CD14-positive monocyte (primary cell): ENCODE results near the gene RYR3. TPM values are rescaled to one million over a fixed set of nuclear protein-coding genes. Genes with fewer than 3 reads are reported as not detected.
A peak's percentile ranks its signal among the peaks of the same experiment; 100 is the strongest.

Source experiments
- DNase-seq, 3 donors: peaks; one replicate each; pipeline ENCODE4 v3.0.0-alpha.2; 2011 to 2022
- H2AFZ ChIP-seq: 2 replicates; pipeline ENCODE4 v1.6.0; 2012; ENCODE audit warnings: mild to moderate bottlenecking, low read depth, low read length, inconsistent platforms; ENCODE audit not compliant: insufficient read depth, poor library complexity, severe bottlenecking
- H3K27ac ChIP-seq, 2 donors: 1 replicate in 1 of 2; 2 replicates in 1 of 2; pipeline ENCODE4 v1.5.1; 2012 to 2013; ENCODE audit warnings: low read length in 2 of 2, control low read depth in 1 of 2, inconsistent platforms in 1 of 2, low read depth in 1 of 2, mild to moderate bottlenecking in 1 of 2
- H3K27me3 ChIP-seq, 2 donors: one replicate each; pipeline versions ENCODE4 v1.6.0 to v1.6.1; 2011 to 2013; ENCODE audit warnings: low read length in 2 of 2; ENCODE audit not compliant: control insufficient read depth in 2 of 2, insufficient read depth in 2 of 2
- H3K36me3 ChIP-seq, 2 donors: replicated peaks in 1 of 2; 1 replicate in 1 of 2; 2 replicates in 1 of 2; pipeline versions ENCODE4 v1.5.1 to v1.6.1; 2012 to 2013; ENCODE audit warnings: low read length in 2 of 2, control low read depth in 1 of 2, inconsistent platforms in 1 of 2, mild to moderate bottlenecking in 1 of 2; ENCODE audit not compliant: insufficient read depth in 2 of 2, control insufficient read depth in 1 of 2
- H3K4me1 ChIP-seq, 2 donors: 1 replicate in 1 of 2; 2 replicates in 1 of 2; pipeline versions ENCODE4 v1.5.1 to v1.6.1; 2012 to 2013; ENCODE audit warnings: low read length in 2 of 2, control low read depth in 1 of 2, inconsistent platforms in 1 of 2, mild to moderate bottlenecking in 1 of 2, moderate library complexity in 1 of 2; ENCODE audit not compliant: insufficient read depth in 2 of 2, control insufficient read depth in 1 of 2
- H3K4me2 ChIP-seq: replicated peaks from 2 replicates; pipeline ENCODE3; 2012; ENCODE audit warnings: low read length, moderate library complexity, mild to moderate bottlenecking; ENCODE audit not compliant: poor library complexity, severe bottlenecking; ENCODE audit errors: extremely low read depth
- H3K4me3 ChIP-seq, 3 experiments: fragments of 200-600 bp in 1 of 3; sonication (generic) in 1 of 3; replicated peaks in 1 of 3; 1 replicate in 2 of 3; 2 replicates in 1 of 3; pipeline ENCODE4 v1.5.1; 2011 to 2013; ENCODE audit warnings: low read length in 3 of 3, mild to moderate bottlenecking in 3 of 3, control low read depth in 2 of 3, low read depth in 2 of 3, inconsistent platforms in 1 of 3, moderate library complexity in 1 of 3
- H3K79me2 ChIP-seq: 2 replicates; pipeline ENCODE4 v1.6.0; 2012; ENCODE audit warnings: mild to moderate bottlenecking, control low read depth, inconsistent platforms, low read length, moderate library complexity; ENCODE audit not compliant: insufficient read depth
- H3K9ac ChIP-seq: 2 replicates; pipeline ENCODE4 v1.6.0; 2017; ENCODE audit warnings: low read length, mild to moderate bottlenecking; ENCODE audit not compliant: insufficient read depth, poor library complexity, severe bottlenecking
- H3K9me3 ChIP-seq, 2 donors: replicated peaks in 1 of 2; 1 replicate in 1 of 2; 2 replicates in 1 of 2; pipeline versions ENCODE4 v1.5.1 to v1.6.1; 2012 to 2013; ENCODE audit warnings: low read length in 2 of 2, control low read depth in 1 of 2; ENCODE audit not compliant: control insufficient read depth in 1 of 2, insufficient read depth in 1 of 2
- H4K20me1 ChIP-seq: 2 replicates; pipeline ENCODE4 v1.6.0; 2012; ENCODE audit warnings: mild to moderate bottlenecking, low read length, control low read depth, moderate library complexity; ENCODE audit not compliant: insufficient read depth
- H3K27ac Mint-ChIP-seq, 7 donors: one replicate each; pipeline ENCODE4 v1.8.0; 2020; ENCODE audit warnings: mild to moderate bottlenecking in 7 of 7, mixed read lengths in 7 of 7, moderate library complexity in 6 of 7, inconsistent platforms in 2 of 7
- H3K27me3 Mint-ChIP-seq, 3 donors: one replicate each; pipeline ENCODE4 v1.8.0; 2021 to 2022; ENCODE audit warnings: low read depth in 3 of 3, mild to moderate bottlenecking in 3 of 3, mixed read lengths in 3 of 3, moderate library complexity in 3 of 3, inconsistent platforms in 1 of 3
- H3K36me3 Mint-ChIP-seq, 2 donors: one replicate each; pipeline ENCODE4 v1.8.0; 2020; ENCODE audit warnings: mixed read lengths in 2 of 2, inconsistent platforms in 1 of 2, mild to moderate bottlenecking in 1 of 2
- H3K4me1 Mint-ChIP-seq: one replicate; pipeline ENCODE4 v1.8.0; 2020; ENCODE audit warnings: mild to moderate bottlenecking, mixed read lengths
- H3K4me3 Mint-ChIP-seq, 2 donors: one replicate each; pipeline ENCODE4 v1.8.0; 2020; ENCODE audit warnings: mild to moderate bottlenecking in 2 of 2, mixed read lengths in 2 of 2, moderate library complexity in 1 of 2
- H3K9me3 Mint-ChIP-seq, 7 donors: one replicate each; pipeline ENCODE4 v1.8.0; 2020 to 2022; ENCODE audit warnings: mixed read lengths in 7 of 7, mild to moderate bottlenecking in 6 of 7, moderate library complexity in 6 of 7, inconsistent platforms in 2 of 7
- WGBS: methylation state at CpG from one replicate; pipeline ENCODE4 v1.1.5; 2013; ENCODE audit warnings: missing lambda C conversion rate; ENCODE audit not compliant: insufficient coverage; 5-methylcytosine and 5-hydroxymethylcytosine counted together
- intact Hi-C, 2 donors: fragments of 100-400 bp; cut with micrococcal nuclease; formaldehyde crosslinking; loops; one replicate each; pipeline versions ENCODE4 v1.15.0 to v1.15.1; 2023
- polyA plus RNA-seq, 3 donors: library from polyadenylated mRNA; depleted of rRNA in 1 of 3; unstranded in 2 of 3; stranded (reverse) in 1 of 3; fragments of 300-500 nt in 2 of 3; fragments of >200 nt in 1 of 3; fragmentation: Illumina TruSeq in 2 of 3; gene quantifications; 1 replicate in 2 of 3; 2 replicates in 1 of 3; pipeline ENCODE4 v1.2.3, GENCODE V29; 2012 to 2021
- TF ChIP-seq, protein P1 (sequence below): fragments of 200-600 bp; IDR thresholded peaks from one replicate; pipeline ENCODE4 v1.8.0; 2022; ENCODE audit warnings: antibody characterized with exemption, mild to moderate bottlenecking

RYR3 gene
- polyA plus RNA-seq, 3 donors: not detected

DNA sequence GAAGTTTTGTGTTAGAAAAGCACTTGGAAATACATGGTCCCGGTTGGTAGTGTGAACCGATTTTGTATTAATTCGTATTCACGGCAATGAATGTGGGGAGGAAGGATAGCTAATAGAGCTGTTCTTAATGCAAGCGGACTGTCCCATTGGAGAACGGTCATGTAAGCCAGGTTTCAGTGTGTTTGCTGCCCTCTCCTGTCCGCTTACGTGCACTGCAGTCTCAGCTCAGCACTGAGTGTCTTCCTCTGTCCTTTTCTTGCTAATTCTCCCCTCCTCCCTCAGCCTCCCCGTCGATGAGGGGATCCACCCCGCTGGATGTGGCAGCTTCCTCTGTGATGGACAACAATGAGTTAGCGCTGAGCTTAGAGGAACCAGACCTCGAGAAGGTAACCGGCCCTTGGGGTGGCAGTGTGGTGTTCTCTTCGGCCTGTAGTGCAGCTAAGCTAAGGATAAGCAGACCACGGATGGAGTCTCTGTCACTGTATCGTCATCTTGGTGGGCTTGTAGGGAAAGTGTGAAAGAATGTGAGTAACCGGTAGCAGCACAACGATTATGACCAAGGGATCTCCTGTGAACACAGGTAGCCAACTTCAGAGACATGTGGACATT, 390.0 kb downstream of the RYR3 start:
- no peaks in the 10 kb centered on the region for H3K4me1 ChIP-seq
- DNase-seq: peak; percentile 23 to 54 (median 44)
- Mint-ChIP-seq H3K27ac (peak overlapping the region in 2 of 7 donors; percentile 10 to 52), H3K4me1 (peaks cover 4% of the 10 kb centered on the region), H3K4me3 (no peak overlapping the region), H3K36me3 (no peaks in the 10 kb centered on the region), H3K9me3 (no peaks in the 10 kb centered on the region), H3K27me3 (peaks cover 0 to 4% (median 0%) of the 10 kb centered on the region in 3 donors)
- no peaks in the 10 kb centered on the region for H3K9me3 ChIP-seq
- TF ChIP-seq, protein P1, sequence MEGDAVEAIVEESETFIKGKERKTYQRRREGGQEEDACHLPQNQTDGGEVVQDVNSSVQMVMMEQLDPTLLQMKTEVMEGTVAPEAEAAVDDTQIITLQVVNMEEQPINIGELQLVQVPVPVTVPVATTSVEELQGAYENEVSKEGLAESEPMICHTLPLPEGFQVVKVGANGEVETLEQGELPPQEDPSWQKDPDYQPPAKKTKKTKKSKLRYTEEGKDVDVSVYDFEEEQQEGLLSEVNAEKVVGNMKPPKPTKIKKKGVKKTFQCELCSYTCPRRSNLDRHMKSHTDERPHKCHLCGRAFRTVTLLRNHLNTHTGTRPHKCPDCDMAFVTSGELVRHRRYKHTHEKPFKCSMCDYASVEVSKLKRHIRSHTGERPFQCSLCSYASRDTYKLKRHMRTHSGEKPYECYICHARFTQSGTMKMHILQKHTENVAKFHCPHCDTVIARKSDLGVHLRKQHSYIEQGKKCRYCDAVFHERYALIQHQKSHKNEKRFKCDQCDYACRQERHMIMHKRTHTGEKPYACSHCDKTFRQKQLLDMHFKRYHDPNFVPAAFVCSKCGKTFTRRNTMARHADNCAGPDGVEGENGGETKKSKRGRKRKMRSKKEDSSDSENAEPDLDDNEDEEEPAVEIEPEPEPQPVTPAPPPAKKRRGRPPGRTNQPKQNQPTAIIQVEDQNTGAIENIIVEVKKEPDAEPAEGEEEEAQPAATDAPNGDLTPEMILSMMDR: peak; percentile 87
- 21% methylated on average over 17 of the region's 19 CpGs for WGBS
- H4K20me1 ChIP-seq: no peaks in the 10 kb centered on the region
- no peak overlapping the region for H3K4me2 ChIP-seq
- no peak overlapping the region for H3K9ac ChIP-seq
- no peaks in the 10 kb centered on the region for H3K27me3 ChIP-seq
- no peak overlapping the region for H3K4me3 ChIP-seq
- no peaks in the 10 kb centered on the region for H3K36me3 ChIP-seq
- no peaks in the 10 kb centered on the region for H3K79me2 ChIP-seq
- intact Hi-C loops: loop anchor here (5.0 to 10.0 kb wide), 2 partner anchors 606 to 613 kb away; no protein-coding TSS in a partner anchor
- no peak overlapping the region for H2AFZ ChIP-seq
- H3K27ac ChIP-seq: no peak overlapping the region

DNA sequence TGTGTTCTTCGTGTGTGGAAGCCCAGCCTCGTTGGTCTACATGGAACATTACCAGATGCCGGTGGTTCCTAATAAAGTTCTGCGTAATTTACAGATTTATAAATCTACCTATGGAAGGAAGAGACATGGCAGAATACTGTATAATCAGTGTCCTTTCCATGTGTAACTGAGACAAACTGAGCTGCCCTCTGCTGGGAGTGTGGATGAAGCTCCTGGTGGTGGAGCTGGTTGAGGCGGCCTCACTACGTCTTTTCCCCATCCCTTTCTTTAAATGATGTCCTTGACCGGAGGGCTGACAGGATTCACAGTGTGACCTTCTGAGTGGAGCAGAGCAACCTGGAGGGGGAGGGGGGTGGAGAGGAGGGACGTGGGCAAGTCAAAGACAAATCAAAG, 390.5 kb downstream of the RYR3 start:
- H3K4me3 ChIP-seq: no peak overlapping the region
- Mint-ChIP-seq H3K4me3 (no peak overlapping the region), H3K27ac (no peak overlapping the region), H3K27me3 (peaks cover 0 to 4% (median 0%) of the 10 kb centered on the region in 3 donors), H3K4me1 (peaks cover 4% of the 10 kb centered on the region), H3K36me3 (no peaks in the 10 kb centered on the region), H3K9me3 (no peaks in the 10 kb centered on the region)
- no peak overlapping the region for H2AFZ ChIP-seq
- H3K27ac ChIP-seq: no peak overlapping the region
- H3K27me3 ChIP-seq: no peaks in the 10 kb centered on the region
- no peaks in the 10 kb centered on the region for H4K20me1 ChIP-seq
- TF ChIP-seq, protein P1: no peak
- H3K9me3 ChIP-seq: no peaks in the 10 kb centered on the region
- no peak overlapping the region for H3K9ac ChIP-seq
- intact Hi-C loops: loop anchor here (5.0 to 10.0 kb wide), 2 partner anchors 606 to 614 kb away; no protein-coding TSS in a partner anchor
- no peak overlapping the region for H3K4me2 ChIP-seq
- WGBS: 92% methylated on average over 5 of the region's 8 CpGs
- DNase-seq: no peak
- no peaks in the 10 kb centered on the region for H3K36me3 ChIP-seq
- H3K4me1 ChIP-seq: no peaks in the 10 kb centered on the region
- H3K79me2 ChIP-seq: no peaks in the 10 kb centered on the region
